ENCODE measurements around the gene TPSB2.
"Not testable (repeated sequence)": the region's sequence is repeated elsewhere in the genome, so short reads cannot be mapped to it uniquely, and the experiment has no call there.

TPSB2 gene

GRCh38 chr16:1236659-1237058, 6.7 kb upstream of the TPSB2 start:
- not testable (repeated sequence) for H3K27ac Mint-ChIP-seq, H3K27me3 Mint-ChIP-seq, DNase-seq, H3K9me3 Mint-ChIP-seq, H3K4me1 Mint-ChIP-seq, H3K4me3 Mint-ChIP-seq
- ATAC-seq, result peak; percentile 43

DNA sequence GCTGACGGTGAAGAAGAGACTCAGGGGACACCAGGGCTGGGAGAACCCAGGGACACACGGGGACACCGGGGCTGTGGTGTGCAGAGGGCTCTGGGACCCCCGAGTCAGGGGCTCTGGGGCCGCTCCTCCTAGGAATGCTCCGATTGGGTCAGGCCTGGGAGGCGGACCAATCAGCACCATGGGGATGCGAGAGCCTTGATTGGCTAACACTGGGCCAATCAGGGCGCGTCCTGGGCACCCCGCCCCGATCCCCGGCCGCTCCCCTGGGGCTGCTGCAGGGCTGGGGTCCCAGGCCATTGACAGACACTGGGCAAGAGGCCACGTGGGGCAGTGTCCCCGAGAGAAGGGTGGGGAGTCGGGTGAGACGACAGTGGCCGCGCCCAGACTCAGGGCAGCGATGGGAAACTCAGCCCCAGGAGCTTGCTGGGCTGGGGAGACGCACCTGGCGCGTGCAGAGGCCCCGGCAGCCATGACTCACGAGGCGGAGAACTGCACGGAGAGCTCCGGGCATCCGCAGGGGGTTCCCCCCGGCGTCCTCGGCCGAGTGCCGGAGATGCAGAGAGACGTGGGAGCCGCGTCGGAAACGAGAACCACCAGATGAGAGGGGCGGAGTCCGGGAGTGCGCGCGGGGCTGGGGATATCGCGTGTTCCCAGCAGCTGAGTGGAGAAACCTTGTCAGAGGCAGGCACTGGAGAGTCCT, 2.2 kb upstream of the TPSB2 start:
- not testable (repeated sequence) for H3K27me3 Mint-ChIP-seq, H3K9me3 Mint-ChIP-seq, H3K27ac Mint-ChIP-seq, DNase-seq, H3K4me3 Mint-ChIP-seq, H3K4me1 Mint-ChIP-seq
- ATAC-seq, result peak; percentile 65

- H3K4me3 Mint-ChIP-seq, DNase-seq, ATAC-seq, H3K9me3 Mint-ChIP-seq, H3K27ac Mint-ChIP-seq, H3K4me1 Mint-ChIP-seq, H3K27me3 Mint-ChIP-seq: not testable (repeated sequence)
Observed at GRCh38 chr16:1231301-1231700, 1.3 kb upstream of the TPSB2 start.

DNA sequence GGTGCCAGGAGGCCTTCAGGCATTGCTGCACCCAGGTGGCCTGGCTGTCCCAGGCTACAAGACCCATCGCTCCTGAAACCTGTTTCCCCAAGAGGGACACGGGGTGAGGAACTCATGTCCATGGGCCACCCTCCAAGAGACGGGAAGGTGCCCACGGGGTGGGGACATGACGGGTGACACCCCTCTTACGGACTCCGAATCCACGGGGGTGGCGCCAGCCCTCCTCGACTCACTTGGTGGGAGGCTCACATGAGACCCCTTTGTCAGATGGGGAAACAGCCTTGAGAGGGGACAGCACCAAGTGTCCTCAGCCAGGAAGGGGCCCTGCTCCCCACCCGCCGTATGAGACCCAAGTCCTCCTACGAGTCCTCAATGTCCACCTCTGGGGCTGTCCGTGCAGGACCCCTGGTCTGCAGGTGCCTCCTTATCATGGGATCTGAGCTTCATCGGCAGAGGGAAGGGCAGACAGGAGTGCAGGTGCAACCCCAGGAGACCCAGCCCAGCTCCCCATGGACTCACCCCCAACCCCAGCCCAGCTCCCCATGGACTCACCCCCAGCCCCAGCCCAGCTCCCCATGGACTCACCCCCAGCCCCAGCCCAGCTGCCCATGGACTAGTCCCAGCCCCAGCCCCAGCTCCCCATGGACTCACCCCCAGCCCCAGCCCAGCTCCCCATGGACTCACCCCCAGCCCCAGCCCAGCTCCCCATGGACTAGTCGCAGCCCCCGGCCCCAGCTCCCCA, 658 bp upstream of the TPSB2 start:
- ATAC-seq, H3K9me3 Mint-ChIP-seq, DNase-seq, H3K27ac Mint-ChIP-seq, H3K4me3 Mint-ChIP-seq, H3K4me1 Mint-ChIP-seq, H3K27me3 Mint-ChIP-seq: not testable (repeated sequence)

DNA sequence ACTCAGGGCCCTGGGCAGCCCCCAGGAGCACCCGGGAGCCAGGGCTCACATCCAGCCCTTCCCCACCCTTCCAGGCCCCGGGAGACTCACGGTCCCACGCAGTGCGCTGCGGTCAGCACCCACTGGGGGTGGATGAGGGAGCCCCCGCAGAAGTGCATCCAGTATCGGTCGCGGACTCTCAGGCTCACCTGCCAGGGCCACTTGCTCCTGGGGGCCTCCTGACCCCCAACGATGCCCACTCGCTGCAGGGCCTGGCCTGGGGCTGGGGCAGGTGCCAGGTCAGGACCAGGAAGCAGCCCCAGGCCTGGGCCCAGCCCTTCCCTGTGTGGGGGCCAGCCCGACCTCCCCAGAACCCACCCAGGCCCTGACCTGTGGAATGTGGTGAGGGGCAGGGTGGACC, 508 bp downstream of the TPSB2 start:
- H3K4me1 Mint-ChIP-seq, H3K4me3 Mint-ChIP-seq, H3K27ac Mint-ChIP-seq, H3K9me3 Mint-ChIP-seq, H3K27me3 Mint-ChIP-seq, DNase-seq: not testable (repeated sequence)
- peak; percentile 30 for ATAC-seq

- H3K27me3 Mint-ChIP-seq, H3K4me3 Mint-ChIP-seq, H3K4me1 Mint-ChIP-seq, DNase-seq, H3K27ac Mint-ChIP-seq, H3K9me3 Mint-ChIP-seq, ATAC-seq: not testable (repeated sequence)
Observed at GRCh38 chr16:1228227-1228626, 1.8 kb downstream of the TPSB2 start.

DNA sequence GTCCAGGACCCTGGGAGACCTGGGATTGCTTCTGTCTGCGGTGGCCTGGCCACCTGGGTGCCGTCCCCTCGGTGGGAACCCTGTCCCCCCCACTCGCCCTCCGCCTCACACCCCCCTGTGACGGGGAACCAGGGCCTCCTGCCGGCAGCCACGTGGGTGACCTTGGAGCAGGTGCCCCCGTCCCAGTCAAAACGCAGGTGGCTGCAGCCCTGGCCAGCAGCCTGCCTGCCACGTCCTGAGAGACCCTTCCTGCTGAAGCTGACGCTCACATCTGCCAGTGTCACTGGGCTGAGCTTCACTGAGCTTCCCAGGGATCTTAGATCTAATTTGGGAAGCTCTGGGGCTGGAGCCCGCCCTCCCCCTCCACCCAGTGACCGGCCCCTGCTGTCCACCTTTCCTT, 3.3 kb downstream of the TPSB2 start:
- ATAC-seq, H3K4me3 Mint-ChIP-seq, H3K27me3 Mint-ChIP-seq, DNase-seq, H3K9me3 Mint-ChIP-seq, H3K4me1 Mint-ChIP-seq: not testable (repeated sequence)
- H3K27ac Mint-ChIP-seq, result peak overlapping the region in 1 of 2 donors; percentile 87

DNA sequence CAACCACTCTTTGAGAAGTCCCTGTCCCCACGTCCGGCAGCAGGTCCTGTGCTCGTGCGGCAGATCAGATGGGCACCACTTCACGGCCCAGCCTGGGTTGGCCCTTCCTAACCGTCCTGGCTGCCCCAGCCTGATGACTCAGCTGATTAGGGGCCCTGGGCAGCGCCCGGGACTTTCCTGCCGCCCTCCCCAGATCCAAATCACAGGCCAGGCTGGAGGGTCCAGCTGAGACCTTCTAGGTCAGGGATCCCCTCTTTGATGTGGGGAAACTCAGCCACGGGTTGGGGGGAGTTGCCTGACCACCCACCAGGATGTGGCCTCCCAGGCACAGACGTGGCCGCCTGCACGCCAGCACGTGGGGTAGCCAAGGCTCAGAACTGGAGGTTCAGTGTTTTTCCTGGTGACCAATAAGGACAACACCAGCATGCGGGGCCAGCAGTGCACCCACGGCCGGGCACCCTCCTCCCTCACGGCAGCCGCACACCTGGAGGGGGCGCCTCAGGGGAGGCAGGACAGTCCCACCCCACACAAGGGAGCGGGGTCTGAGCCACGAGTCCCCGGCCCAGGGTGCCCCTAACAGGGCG, 4.2 kb downstream of the TPSB2 start:
- H3K4me1 Mint-ChIP-seq, H3K27me3 Mint-ChIP-seq, H3K9me3 Mint-ChIP-seq, ATAC-seq, H3K27ac Mint-ChIP-seq, DNase-seq, H3K4me3 Mint-ChIP-seq: not testable (repeated sequence)

- ATAC-seq (no peak), DNase-seq (no peak)
- Mint-ChIP-seq H3K27me3 (no peaks in the 10 kb centered on the region), H3K9me3 (no peaks in the 10 kb centered on the region), H3K27ac (no peak within 1 kb of the TSS), H3K4me1 (no peaks in the 10 kb centered on the region), H3K4me3 (no peak within 1 kb of the TSS)
Observed at GRCh38 chr16:1225051-1225451, 4.9 kb downstream of the TPSB2 start, which contains the start of gene TPSG1. TSS of gene TPSG1 (minus strand) at chr16:1225268. CDS start at chr16:1225252, 16 bp downstream.

GRCh38 chr16:1224558-1224957, 5.4 kb downstream of the TPSB2 start:
- no peak overlapping the region for H3K27ac Mint-ChIP-seq
- H3K4me1 Mint-ChIP-seq, result no peaks in the 10 kb centered on the region
- H3K4me3 Mint-ChIP-seq, result no peak overlapping the region
- no peaks in the 10 kb centered on the region for H3K27me3 Mint-ChIP-seq
- ATAC-seq, result no peak
- H3K9me3 Mint-ChIP-seq, result no peaks in the 10 kb centered on the region
- DNase-seq, result no peak

DNA sequence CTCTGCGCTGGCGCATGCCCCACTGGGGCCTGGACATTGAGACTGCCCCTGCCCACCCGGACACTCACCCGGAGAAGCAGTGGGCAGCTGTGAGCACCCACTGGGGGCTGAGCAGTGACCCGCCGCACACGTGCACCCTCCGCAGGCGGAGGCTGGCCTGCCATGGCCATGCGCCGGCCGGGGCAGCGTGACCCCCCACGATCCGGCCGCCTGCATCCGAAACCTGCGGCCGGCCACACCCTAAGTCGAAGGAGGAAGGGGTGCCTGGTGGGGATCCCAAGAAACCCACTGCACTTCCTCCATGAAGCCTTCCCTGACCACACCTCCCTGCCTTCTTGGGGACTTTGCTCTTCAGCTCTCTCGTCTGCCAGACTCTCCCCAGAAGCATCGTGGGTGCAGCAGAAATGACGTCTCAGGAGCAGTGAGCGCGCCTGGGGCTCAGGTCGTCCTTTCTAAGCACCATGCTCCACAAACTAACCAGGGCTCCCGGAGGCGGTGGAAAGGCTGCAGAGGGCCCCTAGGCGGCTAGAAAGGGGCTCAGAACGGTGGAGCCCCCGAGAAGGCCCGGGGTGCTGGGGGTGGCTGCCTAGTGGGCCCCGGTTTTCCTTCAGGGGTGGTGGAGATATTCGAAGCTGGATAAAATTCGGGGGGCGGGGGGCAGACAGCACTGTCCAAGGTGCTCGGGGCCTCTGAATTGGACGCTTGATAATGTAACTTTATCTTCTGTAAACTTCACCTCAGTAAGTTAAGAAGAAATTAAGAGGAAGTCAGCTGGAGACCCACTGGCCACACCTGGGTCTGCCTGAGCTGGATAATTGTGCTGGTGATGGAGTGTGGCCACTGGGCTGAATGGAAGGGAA, 6.4 kb downstream of the TPSB2 start:
- no peaks in the 10 kb centered on the region for H3K27me3 Mint-ChIP-seq
- no peak for DNase-seq
- no peak for ATAC-seq
- H3K9me3 Mint-ChIP-seq, result no peaks in the 10 kb centered on the region
- H3K27ac Mint-ChIP-seq, result peak overlapping the region in 1 of 2 donors; percentile 87
- H3K4me1 Mint-ChIP-seq, result no peaks in the 10 kb centered on the region
- H3K4me3 Mint-ChIP-seq, result no peak overlapping the region

DNA sequence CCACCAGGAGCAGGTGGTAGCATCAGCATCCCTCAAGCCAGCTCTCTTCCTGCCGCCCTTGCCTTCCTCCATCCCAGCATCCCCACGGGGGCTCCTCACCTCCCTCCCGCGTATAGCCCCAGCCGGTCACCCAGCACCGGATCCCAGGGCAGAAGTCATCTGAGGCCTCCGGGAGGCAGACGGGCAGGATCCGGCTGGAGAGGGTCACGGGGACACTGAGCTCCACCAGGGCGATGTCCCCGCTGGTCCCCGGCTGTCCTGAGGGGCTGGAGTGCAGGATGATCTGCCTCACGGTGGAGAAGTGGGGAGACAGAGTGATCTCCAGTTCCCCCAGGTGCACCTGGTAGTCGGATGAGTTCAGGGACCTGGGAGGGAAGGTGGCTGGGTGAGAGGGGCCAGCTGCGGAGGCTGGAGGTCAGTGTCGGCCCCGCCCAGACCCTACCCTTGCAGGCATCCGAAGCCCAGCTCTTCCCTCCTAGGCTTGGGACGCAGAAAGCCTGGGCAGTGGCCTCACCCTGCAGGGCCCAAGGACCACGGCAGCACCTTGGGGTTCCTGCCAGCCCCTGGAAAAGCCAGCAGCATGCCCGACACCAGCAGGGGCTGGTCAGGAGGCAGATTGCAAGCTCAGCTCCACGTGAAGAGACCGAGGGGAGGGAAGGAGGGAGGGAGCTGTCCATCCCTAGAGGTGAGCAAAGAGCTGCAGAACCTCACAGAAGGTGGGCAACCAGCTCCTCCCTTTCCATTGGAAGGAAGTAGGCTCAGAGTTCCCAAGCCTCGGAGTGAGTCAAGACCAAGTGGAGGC, 7.2 kb downstream of the TPSB2 start:
- no peak overlapping the region for H3K27ac Mint-ChIP-seq
- DNase-seq, result no peak
- H3K27me3 Mint-ChIP-seq, result no peaks in the 10 kb centered on the region
- H3K4me1 Mint-ChIP-seq, result no peaks in the 10 kb centered on the region
- ATAC-seq, result no peak
- H3K9me3 Mint-ChIP-seq, result no peaks in the 10 kb centered on the region
- no peak overlapping the region for H3K4me3 Mint-ChIP-seq

DNA sequence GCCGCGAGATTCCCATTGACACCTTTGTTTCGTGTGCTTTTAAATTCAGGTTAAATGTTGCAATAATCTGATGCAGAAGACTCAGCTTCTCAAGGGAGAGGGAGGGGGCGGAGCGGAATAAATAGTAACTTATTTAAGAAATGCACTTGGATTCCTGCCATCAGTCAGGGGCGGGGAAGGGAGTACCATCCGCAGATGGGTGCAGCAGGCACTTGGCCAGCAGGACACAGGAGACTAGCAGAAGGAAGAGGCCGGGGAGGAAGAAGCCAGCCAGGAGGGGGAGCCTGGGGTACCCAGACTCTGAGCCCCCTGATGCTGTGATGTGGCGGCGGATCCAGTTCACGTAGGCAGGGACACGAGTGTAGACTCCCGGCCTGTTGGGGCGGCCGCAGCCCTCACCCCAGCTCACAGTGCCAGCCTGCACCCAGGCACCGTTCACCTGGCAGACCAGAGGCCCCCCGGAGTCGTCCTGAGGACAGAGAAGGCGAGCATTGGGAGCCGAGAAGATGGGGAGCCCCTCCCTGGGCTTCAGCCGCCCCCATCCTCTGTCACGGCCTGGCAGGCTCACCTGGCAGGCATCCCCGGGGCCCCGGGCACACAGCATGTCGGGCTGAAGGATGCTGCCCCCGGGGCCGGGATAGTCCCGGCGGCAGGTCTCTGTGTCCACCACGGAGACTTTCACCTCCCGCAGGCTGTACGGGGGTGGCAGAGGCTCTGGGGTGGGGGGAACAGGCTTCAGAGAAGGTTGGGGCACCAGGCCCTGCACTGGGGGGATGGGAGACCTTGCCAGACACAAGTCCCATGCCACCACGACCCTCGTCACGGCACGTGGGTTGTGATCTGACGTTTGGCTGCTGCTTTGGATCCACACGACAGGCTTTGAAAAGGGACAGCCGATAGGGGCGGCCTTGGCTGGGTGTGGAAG, 8.1 kb downstream of the TPSB2 start:
- no peaks in the 10 kb centered on the region for H3K9me3 Mint-ChIP-seq
- H3K27me3 Mint-ChIP-seq, result no peaks in the 10 kb centered on the region
- H3K4me3 Mint-ChIP-seq, result no peak overlapping the region
- no peaks in the 10 kb centered on the region for H3K4me1 Mint-ChIP-seq
- ATAC-seq (no peak), DNase-seq (no peak)
- H3K27ac Mint-ChIP-seq, result peak overlapping the region in 1 of 2 donors; percentile 59
